Head of caudate nucleus (tissue), 42 donors: ENCODE data around the gene WNT10A.
"Not testable (repeated sequence)": the region's sequence is repeated elsewhere in the genome, so short reads cannot be mapped to it uniquely, and the experiment has no call there.

Source experiments
- DNase-seq, 42 donors: peaks; one replicate each; pipeline versions ENCODE4 v3.0.0 to v3.0.0-alpha.2; 2020 to 2021; ENCODE audit warnings: mixed read lengths in 7 of 42
- intact Hi-C: fragments of 100-400 bp; cut with DNase I; formaldehyde crosslinking; loops from one replicate; pipeline ENCODE4 v1.15.0; 2022

Gene WNT10A

GRCh38 chr2:218898109-218898878 is 17.6 kb downstream of the WNT10A start:
- intact Hi-C loops: loop anchor here (1.0 to 5.0 kb wide), 2 partner anchors 23 to 59 kb away; partner anchors contain the start of gene CDK5R2
- DNase-seq: peak in 41 of 42 donors; percentile 46 to 91 (median 74)

- intact Hi-C loops: loop anchor here (5.0 kb wide), 1 partner anchor 58 kb away; the partner anchor contains the start of gene CDK5R2
- peak in 2 of 42 donors; percentile 24 to 42 for DNase-seq
These were observed 18.5 kb downstream of the WNT10A start for GRCh38 chr2:218899147-218899546.

DNA sequence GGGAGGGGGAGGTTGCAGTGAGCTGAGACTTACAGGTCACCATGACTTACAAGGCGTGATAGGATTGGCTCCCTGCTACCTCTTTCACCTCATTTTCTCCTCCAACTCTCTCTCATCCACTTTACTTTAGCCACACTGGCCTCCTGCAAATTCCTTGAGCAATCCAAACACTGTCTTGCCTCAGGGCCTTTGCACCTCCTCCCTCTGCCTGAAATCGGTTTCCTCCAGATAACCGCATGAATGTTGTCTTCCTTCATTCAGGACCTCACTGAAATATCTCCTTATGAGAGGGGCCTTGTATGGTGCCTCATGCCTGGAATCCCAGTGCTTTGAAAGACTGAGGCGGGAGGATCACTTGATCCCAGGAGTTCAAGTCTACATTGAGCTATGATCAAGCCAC is 21.8 kb downstream of the WNT10A start:
- intact Hi-C loops: no loop called here
- no peak for DNase-seq

DNA sequence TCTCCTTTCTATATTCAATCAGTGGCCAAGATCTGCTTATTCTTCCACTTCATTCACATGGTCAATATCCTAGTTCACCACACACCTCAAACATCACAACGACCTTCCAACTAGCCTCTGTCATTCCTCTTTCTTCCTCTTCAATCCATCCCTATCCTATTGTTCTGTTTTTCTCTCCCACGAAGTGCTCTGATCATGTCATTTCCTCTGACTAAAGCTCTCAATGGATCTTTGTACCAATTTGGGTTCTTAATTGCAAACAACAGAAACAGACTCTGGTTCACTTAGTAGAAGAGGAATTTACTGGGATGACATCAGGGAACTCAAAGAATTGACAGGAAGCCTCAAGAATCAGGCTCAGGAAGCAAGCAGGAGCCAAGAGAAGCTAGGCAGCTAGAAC is 23.5 kb downstream of the WNT10A start:
- no peak for DNase-seq
- intact Hi-C loops: no loop called here

DNA sequence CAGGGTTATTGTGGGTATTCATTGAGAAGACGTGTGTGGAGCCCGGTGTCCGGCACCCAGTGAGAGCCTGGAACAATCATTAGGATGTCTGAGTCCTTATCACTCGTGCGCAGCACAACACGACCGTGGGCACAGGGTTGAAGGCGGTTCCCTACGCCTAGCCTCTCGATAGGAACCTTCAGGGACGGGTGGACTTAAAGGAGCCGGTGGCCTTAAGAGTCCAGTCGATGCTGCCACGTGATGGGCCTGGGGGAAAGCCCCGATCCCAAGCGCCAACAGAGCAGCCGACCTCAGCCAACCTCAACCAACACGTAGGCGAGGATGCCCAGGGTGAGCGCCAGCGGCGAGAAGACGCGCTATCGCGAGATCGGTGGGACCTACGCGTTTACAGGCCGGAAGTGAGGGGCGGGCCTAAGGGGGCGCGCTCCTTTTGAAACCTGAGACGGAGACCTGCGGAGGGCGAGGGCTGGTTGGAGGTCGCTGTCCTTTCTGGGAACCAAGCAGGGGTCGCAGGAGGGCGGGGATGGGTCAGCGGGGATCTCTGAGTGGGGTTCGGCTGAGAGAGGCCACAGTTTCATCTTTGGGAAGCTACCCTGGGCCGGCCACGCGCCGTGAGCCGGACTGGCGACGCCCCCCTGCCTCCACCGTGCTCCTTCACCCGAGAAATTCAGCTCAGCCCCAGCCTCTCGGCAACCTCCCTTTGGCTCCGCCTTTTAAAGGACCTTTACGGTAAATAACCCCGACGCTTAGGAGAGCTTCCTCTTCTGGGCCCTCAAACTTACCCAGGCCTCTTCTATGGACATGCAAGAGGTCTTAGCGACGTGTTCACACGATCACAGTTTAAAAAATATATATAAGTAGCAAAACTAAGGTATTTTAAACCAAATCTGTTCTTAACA is 28.3 kb downstream of the WNT10A start:
- DNase-seq: peak; percentile 63 to 94 (median 84)
- intact Hi-C loops: no loop called here

DNA sequence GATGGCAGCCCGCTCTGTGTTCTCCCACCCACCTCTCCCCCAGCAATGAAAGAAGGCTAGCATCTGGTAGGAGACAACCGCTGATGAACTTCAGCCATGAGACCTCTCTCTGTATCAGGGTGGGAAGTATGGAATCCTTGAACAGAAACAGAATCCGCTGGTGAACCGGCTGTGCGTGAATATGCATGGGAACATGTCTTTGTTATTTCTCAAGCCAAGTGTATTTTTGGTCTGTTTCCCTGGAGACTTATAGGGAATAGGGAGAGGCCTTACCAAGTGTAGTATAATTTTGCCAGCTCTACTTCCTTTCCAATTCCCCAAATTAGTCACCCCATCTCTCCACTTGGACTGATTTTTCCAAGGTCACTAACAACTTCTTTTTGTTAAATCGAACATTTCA is 30.1 kb downstream of the WNT10A start:
- intact Hi-C loops: no loop called here
- no peak for DNase-seq

DNA sequence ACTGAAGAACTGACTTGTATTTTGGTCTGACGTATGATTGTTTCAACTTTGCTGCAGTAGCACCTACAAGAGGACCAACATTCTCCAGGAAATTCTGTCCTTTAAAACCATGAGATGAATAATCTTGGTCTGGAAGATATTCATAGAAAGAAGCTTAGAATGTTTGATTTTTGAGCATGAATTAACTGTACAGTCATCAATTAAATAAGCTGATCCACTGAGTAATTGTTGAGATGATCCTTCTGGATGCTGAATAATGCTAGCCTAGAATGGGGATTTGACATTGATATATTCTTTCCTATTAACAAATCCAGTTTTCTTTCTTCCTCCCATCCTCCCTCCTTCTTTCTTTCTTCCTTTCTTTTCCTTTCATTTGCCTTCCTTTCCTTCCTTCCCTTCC is 39.9 kb downstream of the WNT10A start:
- DNase-seq: no peak
- intact Hi-C loops: no loop called here

- intact Hi-C loops: no loop called here
- DNase-seq: no peak
These were observed 44.1 kb downstream of the WNT10A start for GRCh38 chr2:218924757-218925156.

DNA sequence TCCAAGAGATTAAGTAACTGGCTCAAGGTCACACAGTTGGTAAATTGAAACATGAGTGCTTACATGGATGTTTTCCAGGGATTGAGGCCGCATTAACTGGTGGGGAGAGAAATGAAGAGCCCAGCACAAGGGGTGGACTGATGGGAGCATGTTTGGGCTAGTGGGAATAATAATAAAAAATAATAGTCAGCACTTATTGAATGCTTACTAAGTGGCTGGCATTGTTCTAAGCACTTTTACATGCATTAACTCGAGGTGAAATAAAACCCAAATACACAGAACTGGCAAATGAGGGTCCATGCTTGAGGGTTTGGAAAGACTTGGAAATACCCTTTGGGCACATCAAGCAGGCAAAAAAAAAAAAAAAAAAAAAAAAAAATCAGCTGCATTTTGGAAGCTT is 44.8 kb downstream of the WNT10A start:
- intact Hi-C loops: no loop called here

GRCh38 chr2:218927422-218927821 is 46.8 kb downstream of the WNT10A start:
- intact Hi-C loops: no loop called here
- DNase-seq: no peak

More for the DNA sequence above, 44.8 kb downstream of the WNT10A start:
- no peak for DNase-seq

- intact Hi-C loops: no loop called here
These were observed 47.2 kb downstream of the WNT10A start for GRCh38 chr2:218927876-218928275.

GRCh38 chr2:218930488-218930887 is 49.8 kb downstream of the WNT10A start:
- intact Hi-C loops: not testable (repeated sequence)
- DNase-seq: peak in 9 of 42 donors; percentile 12 to 48 (median 25)

More at GRCh38 chr2:218927876-218928275, 47.2 kb downstream of the WNT10A start:
- peak in 27 of 42 donors; percentile 4 to 79 (median 31) for DNase-seq

DNA sequence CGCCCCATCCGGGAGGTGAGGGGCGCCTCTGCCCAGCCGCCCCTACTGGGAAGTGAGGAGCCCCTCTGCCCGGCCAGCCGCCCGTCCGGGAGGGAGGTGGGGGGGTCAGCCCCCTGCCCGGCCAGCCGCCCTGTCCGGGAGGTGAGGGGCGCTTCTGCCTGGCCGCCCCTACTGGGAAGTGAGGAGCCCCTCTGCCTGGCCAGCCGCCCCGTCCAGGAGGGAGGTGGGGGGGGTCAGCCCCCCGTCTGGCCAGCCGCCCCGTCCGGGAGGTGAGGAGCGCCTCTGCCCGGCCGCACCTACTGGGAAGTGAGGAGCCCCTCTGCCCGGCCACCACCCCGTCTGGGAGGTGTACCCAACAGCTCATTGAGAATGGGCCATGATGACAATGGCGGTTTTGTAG is 51.1 kb downstream of the WNT10A start:
- DNase-seq, intact Hi-C loops: not testable (repeated sequence)
